Pons (tissue), 1 donor: Measurements from ENCODE around the gene KCTD6.

Experiments
- DNase-seq: peaks from one replicate; pipeline ENCODE4 v3.0.0-alpha.2; 2016; ENCODE audit warnings: low spot score

Gene KCTD6

GRCh38 chr3:58485801-58486435 is 6.0 kb upstream of the KCTD6 start:
- DNase-seq = no peak

DNA sequence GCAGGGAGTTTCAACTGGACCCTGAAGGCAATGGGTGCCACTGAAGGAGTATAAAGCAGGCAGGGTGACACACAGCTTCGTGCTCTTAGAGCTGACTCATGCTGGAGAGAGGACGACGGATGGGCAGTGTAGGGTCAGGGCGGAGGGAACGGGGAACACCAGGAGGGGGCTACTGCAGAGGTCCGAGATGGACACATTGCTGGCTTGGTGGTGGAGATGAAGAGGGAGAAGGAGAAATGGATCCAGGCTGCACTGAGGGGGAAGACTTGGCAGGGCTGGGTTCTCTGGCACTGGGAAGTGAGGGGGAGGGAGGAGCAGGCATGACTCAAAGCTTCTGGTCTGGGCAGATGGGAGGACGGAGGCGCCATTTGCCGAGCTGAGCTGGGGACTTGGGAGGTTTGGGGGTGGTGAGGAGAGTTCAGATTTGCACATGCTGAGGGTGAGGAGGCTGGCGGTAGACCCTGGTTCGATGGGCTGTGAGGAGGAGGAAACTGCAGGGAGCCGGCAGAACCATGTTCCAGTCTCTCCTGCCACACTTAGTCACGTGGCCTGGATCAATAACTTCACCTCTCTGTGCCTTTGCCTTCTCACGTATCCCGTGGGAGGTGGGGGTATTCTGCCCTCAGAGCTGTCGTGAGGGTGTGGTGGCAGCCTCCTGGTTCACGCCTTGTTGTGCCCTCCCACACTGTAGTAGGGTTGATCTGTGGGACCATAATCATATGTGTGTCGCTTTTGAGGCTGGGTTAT is 4.6 kb upstream of the KCTD6 start:
- no peak for DNase-seq

- no peak for DNase-seq
These were observed 2.9 kb upstream of the KCTD6 start for GRCh38 chr3:58488967-58489366.

- DNase-seq = no peak
These were observed 915 bp upstream of the KCTD6 start for GRCh38 chr3:58490860-58491501.

DNA sequence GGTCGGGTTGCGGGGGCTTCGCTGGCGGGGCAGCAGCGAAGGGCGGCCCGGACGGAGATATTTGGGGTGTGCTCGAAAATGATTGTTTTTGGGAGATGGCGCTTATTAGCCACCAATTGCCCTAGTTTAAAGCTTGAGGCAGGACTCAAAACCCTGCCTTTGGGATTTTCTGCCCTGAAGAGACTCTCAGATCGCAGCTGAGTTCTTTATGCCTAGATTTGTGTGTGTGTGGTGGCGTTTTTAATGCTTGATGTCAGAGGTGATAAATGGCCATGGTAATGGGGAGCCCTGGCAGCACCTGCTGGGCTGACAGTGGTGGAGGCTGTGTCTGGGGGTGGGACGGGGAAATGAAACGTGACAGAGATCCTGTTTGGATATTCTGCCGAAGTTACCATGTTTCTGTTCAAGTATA is 604 bp downstream of the KCTD6 start:
- DNase-seq = peak; percentile 38

DNA sequence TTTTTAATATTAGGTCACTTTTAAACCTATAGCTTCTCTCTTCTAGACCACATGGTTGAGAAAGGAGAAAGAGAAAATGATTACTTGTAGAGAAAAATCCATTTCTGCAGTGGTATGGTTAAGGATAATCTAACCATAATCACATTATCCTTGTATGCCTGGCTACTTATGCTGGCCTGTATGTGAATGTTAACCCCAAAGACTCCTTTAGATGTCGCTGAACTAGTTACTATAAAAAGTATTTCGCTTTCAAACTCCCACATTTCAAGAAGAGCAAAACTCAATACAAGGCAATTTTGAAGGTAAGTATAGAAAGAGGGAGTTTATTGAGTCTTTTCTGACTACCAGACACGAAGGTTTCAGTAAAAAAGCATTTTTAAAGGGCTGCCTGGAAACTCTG is 2.2 kb downstream of the KCTD6 start:
- no peak for DNase-seq

- no peak for DNase-seq
These were observed 3.2 kb downstream of the KCTD6 start for GRCh38 chr3:58495101-58495500.

DNA sequence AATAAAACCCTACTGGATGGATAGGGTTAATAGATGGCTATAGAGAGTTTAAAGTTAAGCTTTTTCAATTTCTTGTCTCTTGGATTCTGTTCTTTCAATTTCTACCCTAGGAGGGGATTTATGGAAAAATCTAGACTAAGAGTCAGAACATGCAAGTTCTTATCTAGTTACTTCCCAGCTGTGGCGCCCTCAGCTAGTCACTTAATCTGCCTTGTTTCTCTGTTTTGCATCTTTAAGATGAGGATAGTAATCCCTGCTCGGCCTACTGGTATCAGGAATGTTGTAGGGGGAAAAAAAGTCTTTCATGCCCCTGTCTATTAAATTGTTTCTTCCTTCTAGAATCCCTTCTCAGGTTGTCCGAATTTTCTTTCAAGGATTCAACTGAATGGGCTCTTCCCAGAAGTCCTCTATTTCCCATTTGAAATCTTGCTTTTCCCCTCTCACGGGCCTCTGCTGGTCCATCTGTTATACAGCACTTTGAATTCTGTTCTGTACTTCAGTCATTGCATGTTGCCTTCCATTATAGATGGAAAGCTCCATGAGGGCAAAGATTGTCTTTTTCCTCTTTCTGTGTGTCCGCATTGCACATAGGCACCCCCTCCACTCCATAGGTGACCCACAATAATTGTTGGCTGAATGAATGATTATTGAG is 4.4 kb downstream of the KCTD6 start:
- DNase-seq = no peak

DNA sequence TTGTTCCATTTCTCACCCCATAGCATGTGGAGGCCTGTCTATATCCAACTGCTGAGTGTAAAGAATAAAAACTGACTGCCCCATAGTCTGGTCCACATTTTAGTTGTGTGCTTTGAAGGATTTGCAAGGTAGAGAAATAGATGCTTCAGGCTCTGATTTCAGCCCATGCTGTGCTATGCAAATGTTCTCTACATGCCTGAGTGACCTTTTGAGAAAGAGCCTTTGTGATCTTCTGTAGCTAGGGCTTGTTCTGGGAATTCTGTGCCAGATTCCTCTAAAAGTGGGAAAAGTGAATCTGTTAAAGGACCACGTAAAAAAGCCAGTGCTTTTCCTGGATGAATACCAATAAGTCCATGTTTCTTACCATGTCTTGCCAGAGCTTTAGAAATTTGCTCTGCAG is 5.2 kb downstream of the KCTD6 start:
- peak; percentile 89 for DNase-seq

- no peak for DNase-seq
These were observed 11.0 kb downstream of the KCTD6 start for GRCh38 chr3:58502872-58503271.

- no peak for DNase-seq
These were observed 15.6 kb downstream of the KCTD6 start for GRCh38 chr3:58507356-58508078.

DNA sequence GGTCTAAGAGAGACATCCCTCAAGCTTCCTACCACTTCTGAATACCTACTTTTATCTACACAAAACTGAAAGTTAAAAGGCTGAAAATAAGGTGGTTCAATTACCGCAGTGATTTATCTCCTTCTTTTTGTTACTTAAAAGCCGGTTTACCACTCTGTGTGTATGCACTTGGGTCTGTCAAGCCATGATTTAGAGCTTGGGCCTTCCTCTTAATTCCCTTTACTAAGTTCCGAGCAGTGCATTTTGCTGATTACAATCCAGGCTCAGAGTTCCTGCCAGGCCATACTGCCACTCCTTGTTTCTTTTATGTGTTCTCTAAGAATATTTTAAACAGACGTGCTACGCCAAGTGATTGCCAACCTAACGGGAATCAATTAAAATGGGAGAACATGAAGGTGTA is 16.5 kb downstream of the KCTD6 start:
- DNase-seq = no peak

DNA sequence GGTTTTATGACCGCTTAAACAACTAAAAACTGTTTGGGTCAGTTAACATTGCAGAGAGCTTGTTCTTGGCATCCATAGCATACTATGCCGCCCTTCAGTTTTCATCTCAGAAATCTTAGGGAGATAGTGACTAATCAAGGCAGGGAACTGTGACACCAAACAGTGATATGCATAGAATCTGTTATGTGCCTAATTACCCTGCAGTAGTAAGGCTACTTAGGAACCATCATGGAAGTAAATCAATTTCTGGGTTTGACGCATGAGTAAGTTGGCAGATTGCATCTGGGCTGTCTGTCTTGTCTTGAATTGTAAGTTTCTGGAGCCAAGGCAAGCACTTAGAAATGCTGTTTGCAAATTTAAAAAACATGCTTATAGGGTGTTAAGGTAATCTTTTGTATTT is 22.5 kb downstream of the KCTD6 start:
- DNase-seq = no peak

DNA sequence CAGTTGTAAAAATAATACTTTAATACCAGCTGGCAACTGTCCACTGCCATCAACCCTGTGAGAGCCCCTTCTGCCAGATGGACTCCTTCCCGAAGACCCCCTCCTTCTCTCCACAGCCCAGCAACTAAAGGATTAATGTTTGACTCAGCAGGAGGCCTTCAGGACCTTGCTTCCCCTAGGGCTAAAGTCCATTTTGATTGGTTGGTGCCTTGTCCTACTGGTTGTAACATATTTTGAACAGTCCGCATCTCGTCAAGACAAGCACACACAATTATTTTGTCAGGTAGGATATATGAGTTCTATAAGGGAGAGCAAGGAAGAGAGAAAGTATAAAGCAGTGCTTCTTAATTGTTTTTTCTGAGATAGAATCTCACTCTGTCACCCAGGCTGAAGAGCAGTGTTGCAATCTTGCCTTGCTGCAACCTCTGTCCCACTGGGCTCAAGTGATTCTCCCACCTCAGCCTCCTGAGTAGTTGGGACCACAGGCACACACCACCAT is 26.4 kb downstream of the KCTD6 start:
- DNase-seq = no peak

DNA sequence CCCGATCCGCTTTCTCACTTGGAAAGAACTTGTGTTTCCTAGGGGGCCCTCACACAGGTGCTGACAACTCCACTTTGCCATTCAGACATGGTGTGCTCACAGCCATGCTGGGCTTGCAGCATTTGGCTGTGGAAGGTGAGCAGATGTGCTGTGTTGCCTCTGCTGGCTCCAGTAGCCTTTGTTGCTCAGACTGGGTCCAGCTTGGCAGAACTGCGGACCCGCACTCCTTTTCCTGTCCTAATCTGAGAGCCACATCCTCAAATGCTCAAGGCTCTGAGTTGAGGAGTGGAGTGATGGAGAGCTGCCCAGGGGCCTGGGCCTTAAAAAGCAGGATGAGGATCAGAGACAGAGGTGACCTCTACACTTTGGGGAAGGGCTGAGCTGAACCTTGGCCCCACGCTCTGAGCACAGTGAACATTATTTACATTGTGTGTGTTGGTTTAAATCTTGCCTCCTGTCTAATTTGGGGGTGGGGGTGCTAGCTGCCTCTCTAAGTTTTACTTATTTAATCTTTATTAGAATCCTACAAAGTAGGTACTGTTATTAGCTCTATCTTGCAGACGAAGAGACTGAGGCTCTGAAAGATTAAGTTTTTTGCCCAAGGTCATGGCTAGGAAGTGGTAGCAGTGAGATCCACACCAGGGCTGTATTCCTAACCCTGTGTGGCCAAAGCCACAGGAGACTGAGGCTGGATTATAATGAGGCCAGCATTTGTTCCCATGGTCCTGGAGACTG is 27.9 kb downstream of the KCTD6 start:
- DNase-seq = no peak

GRCh38 chr3:58520403-58521335 is 28.8 kb downstream of the KCTD6 start:
- no peak for DNase-seq

GRCh38 chr3:58521336-58521670 is 29.4 kb downstream of the KCTD6 start:
- DNase-seq = no peak

DNA sequence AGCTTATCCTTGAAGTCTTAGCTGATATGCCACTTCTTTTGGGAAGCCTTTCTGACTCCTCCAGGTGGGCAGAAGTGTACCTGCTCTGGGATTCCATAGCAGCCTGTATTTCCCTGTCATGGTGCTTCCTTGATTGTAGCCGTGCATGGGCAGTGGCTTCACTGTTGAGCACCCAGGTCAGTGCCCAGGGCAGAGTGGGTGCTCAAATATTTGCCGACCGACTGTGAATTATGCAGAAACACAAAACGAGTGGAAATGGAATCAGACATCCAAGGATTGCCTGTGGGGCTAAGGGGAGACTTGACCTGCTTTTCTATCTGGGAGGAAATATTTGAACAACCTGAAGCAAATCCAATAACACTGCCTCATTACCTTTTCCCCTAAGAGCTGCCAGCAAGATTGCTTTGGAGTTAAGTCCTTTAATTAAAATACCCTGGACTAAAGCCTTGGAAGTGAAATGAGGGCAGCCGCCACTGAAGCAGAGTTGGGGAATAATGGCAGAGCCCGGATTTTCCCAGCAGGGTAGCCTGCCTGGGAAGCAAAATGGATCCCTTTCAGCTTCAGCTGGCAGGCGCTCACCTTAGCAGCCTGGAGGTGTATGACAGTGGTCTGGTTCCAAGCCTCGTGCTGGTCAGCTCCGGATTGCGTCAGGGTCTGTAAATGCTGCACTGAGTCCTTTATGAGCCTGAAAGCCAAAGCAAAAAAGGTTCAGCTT is 30.2 kb downstream of the KCTD6 start:
- peak; percentile 42 for DNase-seq

- DNase-seq = no peak
These were observed 31.0 kb downstream of the KCTD6 start for GRCh38 chr3:58522759-58523425.
